Uterus (tissue), 4 donors: ENCODE measurements around the gene HOXC13. TPM values are rescaled to one million over a fixed set of nuclear protein-coding genes. Genes with fewer than 3 reads are reported as not detected.

Experiments used
- DNase-seq, 2 donors: peaks; one replicate each; pipeline ENCODE4 v3.0.0-alpha.2; 2019 to 2020
- H3K27ac ChIP-seq, 2 donors: fragments of 200-600 bp; sonication (generic); 1 replicate in 1 of 2; 2 replicates in 1 of 2; pipeline ENCODE4 v1.5.1; 2016 to 2018
- H3K27me3 ChIP-seq, 2 donors: fragments of 200-600 bp; sonication (generic); one replicate each; pipeline ENCODE4 v1.5.1; 2018 to 2019; ENCODE audit warnings: control low read depth in 1 of 2
- H3K36me3 ChIP-seq, 2 donors: fragments of 200-600 bp; sonication (generic); one replicate each; pipeline ENCODE4 v1.5.1; 2019; ENCODE audit warnings: control low read depth in 1 of 2
- H3K4me1 ChIP-seq, 2 donors: fragments of 200-600 bp; sonication (generic); one replicate each; pipeline ENCODE4 v1.5.1; 2018 to 2019; ENCODE audit warnings: control low read depth in 1 of 2
- H3K4me3 ChIP-seq, 2 donors: fragments of 200-600 bp; sonication (generic); 1 replicate in 1 of 2; 2 replicates in 1 of 2; pipeline ENCODE4 v1.5.1; 2018 to 2019; ENCODE audit warnings: mild to moderate bottlenecking in 1 of 2
- H3K9me3 ChIP-seq, 2 donors: fragments of 200-600 bp; sonication (generic); one replicate each; pipeline ENCODE4 v1.5.1; 2019; ENCODE audit warnings: control low read depth in 1 of 2
- CTCF ChIP-seq, 4 experiments: fragments of 200-600 bp in 2 of 4; fragments of 450-650 bp in 2 of 4; sonication (generic) in 2 of 4; IDR thresholded peaks; one replicate each; pipeline ENCODE4 v1.5.1; 2016 to 2019; ENCODE audit warnings: antibody characterized with exemption in 4 of 4, mild to moderate bottlenecking in 2 of 4, moderate library complexity in 1 of 4
- POLR2A ChIP-seq, 2 donors: fragments of 450-650 bp; IDR thresholded peaks; one replicate each; pipeline ENCODE4 v1.6.1; 2016; ENCODE audit warnings: antibody characterized with exemption in 2 of 2, mild to moderate bottlenecking in 1 of 2, moderate library complexity in 1 of 2
- intact Hi-C: fragments of 100-400 bp; cut with DNase I; formaldehyde crosslinking; loops from one replicate; pipeline ENCODE4 v1.15.1; 2023; ENCODE audit warnings: low total_unique reads
- total RNA-seq, 4 donors: library from RNA; depleted of rRNA in 3 of 4; stranded (reverse); fragments of >200 nt in 3 of 4; gene quantifications; one replicate each; pipeline versions ENCODE4 v1.1.0 to v1.2.4, GENCODE V29; 2014 to 2023
- donor health status: DM: yes; HTN: yes; CAD: no.

Gene HOXC13
- total RNA-seq, 4 donors from 2014 or later = not detected

DNA sequence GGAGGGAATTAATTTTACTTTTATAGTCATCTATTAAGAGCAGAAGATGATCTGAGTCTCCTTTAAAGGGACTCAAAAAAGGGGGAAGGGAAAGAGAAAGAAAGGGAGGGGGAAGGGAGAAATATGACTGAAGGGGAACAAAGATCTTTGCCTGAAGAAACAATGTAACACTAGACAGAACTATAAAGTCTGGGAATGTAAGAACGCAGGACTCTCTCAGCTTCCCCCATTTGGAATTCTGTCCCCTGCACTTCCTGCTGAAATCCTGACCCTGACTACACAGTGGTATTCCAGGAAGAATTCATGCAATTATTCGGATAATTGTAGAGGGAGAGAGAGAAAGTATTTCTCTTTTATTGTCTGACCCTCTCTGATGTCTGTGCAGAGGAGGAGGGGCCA lies 25.7 kb downstream of the HOXC13 start:
- Histone ChIP-seq H3K4me1 (no peaks in the 10 kb centered on the region), H3K4me3 (no peak overlapping the region), H3K27ac (no peak overlapping the region), H3K9me3 (no peaks in the 10 kb centered on the region), H3K27me3 (peaks cover 16 to 97% of the 10 kb centered on the region in 2 donors), H3K36me3 (no peaks in the 10 kb centered on the region)
- intact Hi-C loops = no loop called here
- TF ChIP-seq CTCF (IDR thresholded peaks at IDR 0.05) (no peak), POLR2A (IDR thresholded peaks at IDR 0.05) (no peak)
- no peak for DNase-seq

GRCh38 chr12:53965281-53966084 lies 26.9 kb downstream of the HOXC13 start:
- intact Hi-C loops = no loop called here
- peak overlapping the region in 1 of 2 donors; percentile 60 for H3K27ac ChIP-seq
- no peaks in the 10 kb centered on the region for H3K36me3 ChIP-seq
- peak; percentile 28 to 71 for DNase-seq
- peak overlapping the region in 1 of 2 donors; percentile 10 for H3K4me3 ChIP-seq
- H3K4me1 ChIP-seq = no peaks in the 10 kb centered on the region
- H3K27me3 ChIP-seq = peaks cover 11 to 92% of the 10 kb centered on the region in 2 donors
- no peaks in the 10 kb centered on the region for H3K9me3 ChIP-seq
- no peak for TF ChIP-seq CTCF (IDR thresholded peaks at IDR 0.05)
- TF ChIP-seq POLR2A (IDR thresholded peaks at IDR 0.05) = peak in 1 of 2 donors; percentile 19

GRCh38 chr12:53966085-53966384 lies 27.4 kb downstream of the HOXC13 start:
- intact Hi-C loops = no loop called here
- H3K4me3 ChIP-seq = peak overlapping the region; percentile 10 to 16
- peaks cover 11 to 88% of the 10 kb centered on the region in 2 donors for H3K27me3 ChIP-seq
- H3K9me3 ChIP-seq = no peaks in the 10 kb centered on the region
- no peak for DNase-seq
- H3K36me3 ChIP-seq = no peaks in the 10 kb centered on the region
- peak overlapping the region in 1 of 2 donors; percentile 60 for H3K27ac ChIP-seq
- TF ChIP-seq POLR2A (IDR thresholded peaks at IDR 0.05) (no peak), CTCF (IDR thresholded peaks at IDR 0.05) (no peak)
- H3K4me1 ChIP-seq = no peaks in the 10 kb centered on the region

DNA sequence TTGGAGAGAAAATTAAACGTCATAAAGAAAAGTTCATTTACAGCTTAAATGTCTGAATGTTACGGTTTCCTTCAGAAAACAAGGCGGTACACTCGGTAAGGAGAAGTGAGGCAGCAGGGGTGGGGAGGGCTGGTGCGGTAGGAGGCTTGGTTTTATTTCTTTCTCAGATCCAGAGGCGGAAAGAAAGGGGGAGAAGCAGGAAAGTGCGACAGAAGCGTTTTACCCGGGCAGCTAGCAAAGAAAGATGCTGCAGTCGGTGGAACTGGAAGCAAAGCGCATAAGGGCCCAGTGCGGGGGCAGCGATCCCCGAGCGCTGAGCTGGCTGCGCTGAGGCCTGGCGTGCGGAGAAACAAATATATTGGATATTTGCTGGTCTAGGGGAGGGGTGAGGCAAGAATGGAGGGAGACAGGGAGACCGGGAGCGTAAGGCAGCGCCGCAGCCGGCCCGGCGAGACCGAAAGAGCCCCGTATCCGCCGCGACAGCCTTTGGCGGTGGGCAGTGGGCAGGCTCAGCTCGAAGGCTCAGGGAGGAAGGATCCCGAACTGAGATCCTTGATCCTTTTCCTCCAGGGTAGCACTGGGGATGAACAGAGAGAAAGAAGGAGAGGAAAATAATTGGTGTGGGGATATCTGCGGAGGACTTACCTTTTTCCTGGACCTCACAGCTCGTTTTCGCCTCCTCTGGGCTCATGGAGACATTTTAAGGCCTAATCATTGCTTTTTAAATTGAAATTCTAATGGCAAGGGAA lies 27.9 kb downstream of the HOXC13 start:
- Histone ChIP-seq H3K9me3 (no peaks in the 10 kb centered on the region), H3K27ac (peak overlapping the region in 1 of 2 donors; percentile 60), H3K36me3 (no peaks in the 10 kb centered on the region), H3K4me3 (peak overlapping the region; percentile 10 to 16), H3K27me3 (peaks cover 11 to 88% of the 10 kb centered on the region in 2 donors), H3K4me1 (no peaks in the 10 kb centered on the region)
- peak in 1 of 2 donors; percentile 23 for DNase-seq
- TF ChIP-seq POLR2A (IDR thresholded peaks at IDR 0.05) = no peak
- no peak for TF ChIP-seq CTCF (IDR thresholded peaks at IDR 0.05)
- intact Hi-C loops = no loop called here

DNA sequence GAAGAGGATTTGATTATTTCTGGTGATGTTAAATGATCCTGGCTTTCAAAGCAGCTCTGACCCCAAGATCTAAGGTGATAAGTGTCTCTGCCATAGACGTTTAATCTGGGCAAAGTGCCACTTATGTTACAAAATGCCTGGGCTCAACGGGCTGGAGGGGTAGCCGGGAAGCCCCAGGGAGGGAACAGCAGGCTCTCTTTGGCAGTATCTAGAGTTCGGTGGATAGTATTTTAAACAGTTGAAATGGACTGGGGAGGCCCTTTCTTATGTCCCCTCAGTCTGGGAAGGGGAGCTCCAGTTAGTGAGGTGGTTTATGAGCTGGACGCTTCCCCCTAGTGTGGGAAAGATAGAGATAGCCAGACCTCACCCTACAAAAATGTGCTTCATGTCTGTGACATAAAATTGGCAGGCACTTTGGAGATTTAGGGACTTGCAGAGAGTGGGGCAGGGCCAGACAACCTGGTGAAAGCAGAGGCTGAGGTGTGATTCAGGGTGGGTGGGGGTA lies 28.8 kb downstream of the HOXC13 start:
- H3K27me3 ChIP-seq = peaks cover 10 to 87% of the 10 kb centered on the region in 2 donors
- intact Hi-C loops = no loop called here
- H3K36me3 ChIP-seq = no peaks in the 10 kb centered on the region
- peak overlapping the region in 1 of 2 donors; percentile 60 for H3K27ac ChIP-seq
- H3K4me3 ChIP-seq = no peak overlapping the region
- TF ChIP-seq CTCF (IDR thresholded peaks at IDR 0.05) (no peak), POLR2A (IDR thresholded peaks at IDR 0.05) (peak in 1 of 2 donors; percentile 8)
- no peaks in the 10 kb centered on the region for H3K4me1 ChIP-seq
- no peak for DNase-seq
- no peaks in the 10 kb centered on the region for H3K9me3 ChIP-seq
